Hematopoietic multipotent progenitor cell treated with erythropoietin and hydrocortisone succinate and interleukin-3 and kit ligand, for 4 days (in vitro differentiated cells): ENCODE data around the gene PDE4D.

Source experiments
- DNase-seq: peaks from one replicate; pipeline ENCODE4 v3.0.0-alpha.2; 2015

Gene PDE4D

DNA sequence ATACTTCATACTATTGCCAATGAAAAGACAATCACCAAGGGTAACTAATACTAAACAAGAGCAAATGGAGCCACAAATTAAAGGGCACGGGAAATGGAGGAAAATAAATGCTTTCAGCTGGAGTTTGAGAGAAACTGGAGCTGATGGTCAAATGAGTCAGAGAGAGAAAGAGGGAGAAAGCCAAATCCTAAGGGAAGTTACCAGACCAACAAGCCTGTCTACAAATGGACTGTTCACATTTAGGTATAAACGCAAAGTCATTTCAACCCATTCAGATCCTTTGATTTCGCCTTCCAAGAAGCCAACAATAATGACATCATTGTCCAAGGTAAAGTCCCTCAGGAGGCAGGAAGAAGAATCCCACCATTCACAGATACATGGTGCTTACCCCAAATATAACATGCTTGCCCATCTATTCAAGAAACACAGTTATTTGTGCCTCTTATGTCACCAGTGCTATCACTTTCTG lies 958.9 kb downstream of the PDE4D start:
- DNase-seq, result no peak

- peak; percentile 20 for DNase-seq
Measured at GRCh38 chr5:58933891-58934628, 959.5 kb downstream of the PDE4D start.

GRCh38 chr5:58932057-58932612 lies 961.4 kb downstream of the PDE4D start:
- no peak for DNase-seq

- DNase-seq, result no peak
Measured at GRCh38 chr5:58930520-58930919, 963.0 kb downstream of the PDE4D start.

GRCh38 chr5:58929726-58930125 lies 963.8 kb downstream of the PDE4D start:
- DNase-seq, result no peak

DNA sequence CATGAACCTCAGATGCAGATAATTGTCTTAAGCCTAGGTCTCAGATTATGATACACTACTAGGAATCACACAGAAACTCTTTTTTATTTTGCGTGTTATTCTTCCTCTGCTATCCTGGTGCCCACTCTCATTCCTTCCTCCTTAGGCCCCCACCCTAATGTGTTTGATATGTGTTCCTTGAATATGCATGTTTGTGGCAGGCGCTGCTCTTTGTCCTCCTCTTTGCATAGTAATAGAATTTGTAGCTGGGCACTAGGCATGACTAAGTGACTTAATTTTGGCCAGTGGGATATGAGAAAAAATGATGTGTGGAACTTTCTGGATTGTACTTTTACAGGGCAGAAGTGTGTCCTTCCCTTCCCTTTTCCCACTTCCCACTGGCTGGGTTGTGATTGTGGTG lies 965.6 kb downstream of the PDE4D start:
- DNase-seq, result no peak

GRCh38 chr5:58927181-58927580 lies 966.3 kb downstream of the PDE4D start:
- no peak for DNase-seq

DNA sequence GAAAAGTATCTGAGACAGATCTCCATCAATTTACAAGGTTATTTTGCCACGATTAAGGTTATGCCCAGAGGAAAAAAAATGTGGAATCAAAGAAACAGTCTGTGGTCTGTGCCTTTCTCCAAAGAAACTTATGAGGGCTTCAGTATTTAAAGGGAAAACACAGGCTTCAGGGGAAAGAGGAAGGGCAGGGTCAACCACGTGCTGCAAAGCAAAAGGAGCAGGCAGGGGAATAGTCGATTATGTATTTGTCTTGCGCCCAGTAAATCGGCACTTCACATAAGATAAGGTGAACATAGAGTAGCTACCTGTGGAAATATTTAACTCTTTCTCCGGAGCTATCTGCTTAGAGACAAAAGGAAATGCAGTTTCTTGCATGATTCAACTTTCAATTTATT lies 967.0 kb downstream of the PDE4D start:
- no peak for DNase-seq

- no peak for DNase-seq
Measured at GRCh38 chr5:58925627-58926540, 967.6 kb downstream of the PDE4D start.

GRCh38 chr5:58924306-58924705 lies 969.2 kb downstream of the PDE4D start:
- DNase-seq, result no peak

DNA sequence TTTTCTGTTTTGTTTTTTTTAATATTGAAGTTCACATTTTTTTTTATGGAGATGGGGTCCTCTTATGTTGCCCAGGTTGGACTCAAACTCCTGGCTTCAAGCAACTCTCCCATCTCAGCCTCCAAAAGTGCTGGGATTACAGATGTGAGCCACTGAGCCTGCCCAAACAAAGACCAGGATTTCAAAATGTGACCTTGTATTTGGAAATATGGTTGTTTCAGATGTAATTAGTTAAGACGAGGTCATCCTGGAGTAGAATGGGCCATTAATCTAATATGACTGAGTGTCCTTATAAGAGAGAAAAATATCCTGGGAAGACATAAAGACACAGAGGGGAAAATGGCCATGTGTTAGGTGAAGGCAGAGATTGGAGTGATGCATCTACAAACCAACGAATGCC lies 970.2 kb downstream of the PDE4D start:
- DNase-seq, result no peak

GRCh38 chr5:58922461-58923171 lies 970.9 kb downstream of the PDE4D start:
- DNase-seq, result no peak

- DNase-seq, result no peak
Measured at GRCh38 chr5:58921159-58921558, 972.4 kb downstream of the PDE4D start.

- no peak for DNase-seq
Measured at GRCh38 chr5:58919833-58920232, 973.7 kb downstream of the PDE4D start.
